Activated CD4-positive, alpha-beta T cell treated with anti-CD3 and anti-CD28 coated beads for 48 hours (primary cell): Measurements from ENCODE around the gene GPC3.
"Not testable (repeated sequence)": the region's sequence is repeated elsewhere in the genome, so short reads cannot be mapped to it uniquely, and the experiment has no call there.

Experiments
- DNase-seq: peaks from one replicate; pipeline ENCODE4 v3.0.0-alpha.2; 2020

GPC3 gene

GRCh38 chrX:133746593-133746992 lies 238.8 kb downstream of the GPC3 start:
- DNase-seq = no peak

GRCh38 chrX:133745349-133745748 lies 240.0 kb downstream of the GPC3 start:
- no peak for DNase-seq

- no peak for DNase-seq
Measured at GRCh38 chrX:133742602-133743305, 242.6 kb downstream of the GPC3 start.

GRCh38 chrX:133741303-133741702 lies 244.1 kb downstream of the GPC3 start:
- DNase-seq = no peak

DNA sequence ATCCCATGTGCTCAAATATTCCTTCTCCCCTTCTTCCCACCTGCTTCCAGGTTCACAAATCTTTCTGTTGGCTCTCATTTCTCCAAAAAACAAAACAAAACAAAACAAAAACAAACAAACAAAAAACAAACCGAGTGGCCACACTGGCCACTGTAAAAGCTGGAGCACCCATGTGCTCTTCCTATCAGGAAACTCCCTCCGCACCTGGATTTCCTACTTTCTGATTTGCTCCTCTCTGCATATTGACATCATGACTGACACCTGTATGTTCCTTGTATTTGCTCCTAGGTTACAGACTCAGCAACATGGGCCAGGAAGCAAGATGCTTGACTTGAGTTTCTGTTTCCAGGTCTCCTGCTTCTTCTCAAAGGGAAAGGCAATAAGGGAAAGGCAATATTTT lies 258.8 kb downstream of the GPC3 start:
- DNase-seq = no peak

GRCh38 chrX:133726211-133726630 lies 259.2 kb downstream of the GPC3 start:
- DNase-seq = no peak

DNA sequence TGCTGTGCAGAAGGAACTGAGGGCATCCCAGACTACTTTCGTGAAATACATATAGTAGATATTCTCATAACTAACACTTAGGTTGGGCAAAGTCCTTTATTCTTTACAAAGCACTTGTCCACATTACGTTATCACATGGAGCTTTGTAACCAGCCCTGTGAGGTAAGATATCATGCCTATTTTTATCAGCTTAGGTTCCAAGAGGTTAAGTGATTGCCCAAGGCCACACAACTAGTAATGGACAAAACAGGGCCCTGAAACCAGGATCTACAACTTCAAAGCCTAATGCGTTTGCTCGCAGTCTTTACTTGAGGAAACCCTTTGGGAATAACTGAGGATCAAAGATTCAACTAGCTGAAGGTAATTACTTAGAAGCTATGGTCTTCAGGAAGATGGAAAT lies 261.5 kb downstream of the GPC3 start:
- no peak for DNase-seq

- DNase-seq = peak; percentile 2
Measured at GRCh38 chrX:133722756-133723155, 262.6 kb downstream of the GPC3 start.

DNA sequence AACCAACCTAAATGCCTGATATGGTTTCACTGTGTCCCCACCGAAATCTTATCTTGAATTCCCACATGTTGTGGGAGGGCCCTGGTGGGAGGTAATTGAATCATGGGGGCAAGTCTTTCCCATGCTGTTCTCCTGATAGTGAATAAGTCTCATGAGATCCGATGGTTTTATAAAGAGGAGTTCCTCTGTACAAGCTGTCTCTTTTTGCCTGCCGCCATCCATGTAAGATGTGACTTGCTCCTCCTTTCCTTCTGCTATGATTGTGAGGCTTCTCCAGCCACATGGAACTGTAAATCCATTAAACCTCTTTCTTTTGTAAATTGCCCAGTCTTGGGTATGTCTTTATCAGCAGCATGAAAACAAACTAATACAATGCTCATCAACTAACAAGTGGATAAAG lies 265.1 kb downstream of the GPC3 start:
- DNase-seq = not testable (repeated sequence)

- DNase-seq = no peak
Measured at GRCh38 chrX:133715715-133716114, 269.7 kb downstream of the GPC3 start.

- DNase-seq = no peak
Measured at GRCh38 chrX:133709501-133709900, 275.9 kb downstream of the GPC3 start.

GRCh38 chrX:133706890-133707289 lies 278.5 kb downstream of the GPC3 start:
- no peak for DNase-seq

GRCh38 chrX:133702230-133702629 lies 283.2 kb downstream of the GPC3 start:
- DNase-seq = no peak

DNA sequence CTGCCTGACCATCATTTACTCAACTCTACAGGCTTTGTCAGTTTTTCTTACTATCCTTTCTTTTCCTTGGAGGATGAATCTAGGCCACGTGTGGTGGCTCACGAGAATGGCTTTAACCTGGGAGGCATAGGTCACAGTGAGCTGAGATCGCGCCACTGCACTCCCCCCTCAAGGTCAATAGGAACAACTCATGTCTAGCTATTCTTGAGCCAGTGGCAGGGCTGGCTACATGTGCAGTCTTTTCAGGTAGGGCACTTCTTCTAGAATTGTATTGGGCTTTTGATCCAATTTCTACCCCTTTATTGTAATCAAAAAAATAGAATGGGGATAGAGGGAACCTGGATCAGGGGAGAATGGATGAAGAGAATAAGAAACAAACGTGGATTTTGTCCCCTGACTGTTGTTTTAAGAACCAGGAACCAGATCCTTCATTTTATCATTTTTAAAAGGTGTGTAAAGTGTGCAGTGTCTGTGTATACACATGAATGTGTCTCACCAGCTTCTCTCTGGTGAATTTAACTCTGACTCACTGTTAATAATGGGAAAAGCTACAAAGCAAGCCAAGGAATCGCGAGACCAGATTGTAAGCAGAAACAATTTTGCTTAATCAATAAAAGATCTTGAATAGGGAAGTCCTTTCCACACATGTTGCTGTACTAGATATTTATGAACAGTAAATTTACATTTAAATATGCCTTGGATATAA lies 286.2 kb downstream of the GPC3 start:
- no peak for DNase-seq

- DNase-seq = no peak
Measured at GRCh38 chrX:133698298-133698697, 287.1 kb downstream of the GPC3 start.

DNA sequence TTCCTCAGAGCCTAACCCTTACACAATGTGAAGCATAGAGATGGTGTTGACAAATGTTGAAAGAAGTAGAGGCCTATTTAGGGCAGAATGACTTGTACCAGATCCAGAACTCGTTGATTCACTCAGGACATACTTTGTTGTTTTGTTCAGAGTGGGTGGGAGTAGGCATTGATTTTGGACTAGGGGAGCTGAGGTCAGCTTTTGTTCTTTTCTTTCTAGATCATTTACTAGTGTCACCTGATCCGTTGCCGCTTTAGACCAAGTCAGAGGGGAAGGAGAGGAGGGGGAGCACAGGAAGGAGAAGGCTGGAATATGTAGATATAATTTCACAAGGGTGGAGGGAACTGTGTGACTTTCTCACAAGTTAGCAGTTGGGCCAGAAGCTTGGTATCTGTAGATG lies 287.7 kb downstream of the GPC3 start:
- no peak for DNase-seq

GRCh38 chrX:133689997-133690599 lies 295.3 kb downstream of the GPC3 start:
- DNase-seq = no peak

GRCh38 chrX:133685822-133686221 lies 299.6 kb downstream of the GPC3 start:
- no peak for DNase-seq

DNA sequence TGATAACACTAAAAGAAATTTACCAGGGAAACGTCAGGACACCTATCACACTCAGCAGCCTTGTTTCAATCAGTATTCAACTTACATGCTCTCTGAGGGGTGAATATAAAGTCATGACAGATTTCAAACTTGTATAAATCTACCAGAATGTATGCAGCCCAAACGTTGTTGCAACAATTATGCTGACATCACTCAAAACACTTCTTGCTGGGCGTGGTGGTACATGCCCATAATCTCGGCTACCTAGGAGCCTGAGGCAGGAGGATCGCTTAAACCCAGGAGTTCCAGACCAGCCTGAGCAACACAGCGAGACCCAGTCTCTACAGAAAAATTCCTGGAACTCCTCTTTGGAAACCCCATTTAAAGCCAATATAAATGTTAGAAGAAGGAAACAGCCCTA lies 303.5 kb downstream of the GPC3 start:
- no peak for DNase-seq

DNA sequence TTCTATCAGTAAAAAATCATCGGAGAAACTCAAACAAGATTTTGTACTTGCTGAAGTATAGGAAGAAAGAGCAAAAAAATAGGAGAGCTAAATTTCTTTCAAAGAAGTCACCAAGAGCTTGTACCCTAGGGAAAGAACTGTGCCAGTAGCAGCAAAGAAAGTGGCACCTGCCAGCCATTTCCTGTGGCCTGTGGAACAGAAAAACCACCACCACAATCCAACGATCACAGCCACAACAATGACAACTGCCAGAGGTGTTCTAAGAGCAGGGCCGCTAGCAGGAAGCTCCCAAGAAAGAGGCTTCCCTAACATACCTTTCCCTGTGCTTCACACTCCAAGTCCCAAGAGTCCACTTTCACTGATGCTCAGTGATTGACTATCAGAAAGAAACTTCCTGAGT lies 304.0 kb downstream of the GPC3 start:
- no peak for DNase-seq

DNA sequence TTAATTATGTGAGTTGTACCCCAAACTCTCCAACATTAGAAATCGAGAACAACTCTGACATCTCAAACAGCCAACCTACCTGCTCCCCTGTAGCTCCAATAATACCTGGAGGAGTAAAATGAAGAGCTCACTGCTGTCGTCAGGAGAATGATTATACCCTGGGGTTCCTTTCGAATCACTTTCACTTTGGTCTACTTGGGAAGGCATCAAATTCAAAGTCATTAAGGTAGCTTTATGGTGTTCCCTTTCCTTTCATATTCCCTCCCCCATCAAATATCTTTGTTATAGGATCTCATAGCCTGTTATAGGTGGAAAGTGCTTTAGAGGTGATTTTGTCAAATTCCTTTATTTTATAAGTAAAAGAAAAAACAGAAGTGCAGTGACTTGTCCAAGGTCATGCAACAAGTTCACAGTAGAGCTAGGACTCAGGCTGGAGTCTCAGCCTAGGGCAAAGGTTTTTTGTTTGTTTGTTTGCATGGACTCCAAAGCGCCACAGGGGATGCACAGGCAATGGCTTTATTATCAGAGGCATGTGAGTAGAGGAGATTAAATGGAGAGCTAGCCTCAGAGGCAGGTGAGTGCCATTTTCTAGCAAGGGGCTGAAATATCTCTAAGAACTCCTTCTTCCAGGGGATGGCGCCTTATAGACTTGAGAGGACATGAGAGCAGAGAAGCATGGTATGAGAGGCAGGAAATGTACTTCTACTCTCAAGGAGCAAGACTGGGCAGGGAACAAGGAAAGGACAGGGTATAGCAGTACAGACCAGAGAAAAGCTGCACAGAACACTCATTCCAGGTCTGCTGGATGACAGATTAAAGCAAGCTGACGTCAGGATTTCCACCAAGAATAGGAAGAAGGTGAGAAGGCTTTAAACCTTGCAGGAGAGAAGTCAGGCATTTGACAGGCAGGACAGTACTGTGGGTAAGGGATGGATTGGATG lies 308.0 kb downstream of the GPC3 start:
- DNase-seq = no peak

DNA sequence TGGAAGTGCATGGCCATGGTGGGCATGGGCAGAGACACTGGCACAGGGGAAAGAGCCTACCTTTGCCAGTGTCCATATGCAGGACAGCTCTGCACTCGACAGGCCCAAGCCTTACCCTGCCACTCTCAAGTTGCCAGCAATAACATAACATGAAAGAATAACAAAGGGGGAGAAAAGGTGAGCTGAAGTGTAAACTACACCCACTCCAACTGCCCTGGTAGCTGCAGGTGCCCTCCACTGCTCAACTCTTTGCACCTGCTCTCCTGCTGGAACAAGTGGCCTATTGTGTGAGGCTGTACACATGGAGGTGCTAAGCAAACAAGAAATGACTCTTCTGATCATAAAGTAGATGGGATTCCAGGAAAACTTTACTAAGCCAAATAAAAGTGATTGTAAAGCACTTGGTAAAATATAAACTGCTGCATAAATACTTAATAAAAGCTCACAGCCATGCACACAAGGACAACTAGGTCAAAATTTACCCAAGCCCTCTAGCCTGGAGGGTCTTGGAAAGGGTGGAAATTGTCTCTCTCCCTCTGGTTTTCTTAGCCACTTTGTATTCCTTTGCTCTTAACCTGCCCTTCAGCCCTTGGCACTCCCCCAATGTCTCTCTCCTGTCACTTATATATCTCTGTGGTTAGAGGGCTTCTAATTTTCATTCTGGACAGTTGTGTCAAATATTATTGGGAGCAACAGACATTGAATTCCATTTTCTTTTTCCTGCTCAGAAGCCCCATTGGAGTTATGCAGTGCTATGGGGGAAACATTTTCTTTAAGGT lies 308.9 kb downstream of the GPC3 start:
- DNase-seq = no peak
